K562 (cell line): ENCODE measurements around the gene RASSF7. TPM values are rescaled to one million over a fixed set of nuclear protein-coding genes. Genes with fewer than 3 reads are reported as not detected.
A peak's percentile ranks its signal among the peaks of the same experiment; 100 is the strongest.

Source experiments
- BCL6 ChIP-seq: fragments of 250-450 bp; sonication (Bioruptor Pico); IDR thresholded peaks from 2 replicates; pipeline ENCODE4 v1.4.0; 2020
- FOXP4 ChIP-seq: sonication (generic); formaldehyde crosslinking; IDR thresholded peaks from 2 replicates; pipeline ENCODE4 v1.8.0; 2022; ENCODE audit warnings: mild to moderate bottlenecking, missing genetic modification reagents, borderline replicate concordance
- MGA ChIP-seq: fragments of 450-650 bp; IDR thresholded peaks from 2 replicates; pipeline ENCODE4 v1.6.1; 2016; ENCODE audit warnings: mild to moderate bottlenecking, moderate library complexity
- PATZ1 ChIP-seq: fragments of 250-450 bp; sonication (Bioruptor Pico); IDR thresholded peaks from 2 replicates; pipeline ENCODE4 v1.5.0; 2020; ENCODE audit warnings: mild to moderate bottlenecking, borderline replicate concordance
- PTTG1 ChIP-seq: fragments of 450-650 bp; IDR thresholded peaks from 2 replicates; pipeline ENCODE4 v1.6.1; 2016; ENCODE audit warnings: low read depth, mild to moderate bottlenecking, missing genetic modification characterization, missing compliant biosample characterization
- RAD51 ChIP-seq: fragments of 450-650 bp; IDR thresholded peaks from 2 replicates; pipeline ENCODE4 v1.7.1; 2016; ENCODE audit warnings: low read depth, mild to moderate bottlenecking, borderline replicate concordance
- ZNF24 ChIP-seq: fragments of 450-650 bp; IDR thresholded peaks from 2 replicates; pipeline ENCODE4 v1.6.1; 2016
- ZNF436 ChIP-seq: fragments of 250-450, 450-650 bp; sonication (Bioruptor Pico); formaldehyde crosslinking; IDR thresholded peaks from 2 replicates; pipeline ENCODE4 v1.7.0; 2020; ENCODE audit warnings: mild to moderate bottlenecking
- ZNF740 ChIP-seq, 3 experiments: fragments of 200-800 bp in 1 of 3; sonication (Bioruptor generic) in 1 of 3; sonication (generic) in 1 of 3; formaldehyde crosslinking in 1 of 3; IDR thresholded peaks; 2 replicates each; pipeline versions ENCODE4 v1.6.1 to v1.8.0; 2016 to 2022; ENCODE audit warnings: mild to moderate bottlenecking in 2 of 3, missing compliant biosample characterization in 2 of 3, missing genetic modification characterization in 2 of 3, missing genetic modification reagents in 1 of 3
- polyA plus RNA-seq, 8 experiments: library from polyadenylated mRNA; depleted of rRNA in 4 of 8; stranded (reverse) in 5 of 8; unstranded in 3 of 8; fragments of >200 nt; fragmentation: Nextera tagmentation in 2 of 8; fragmentation: Illumina TruSeq in 1 of 8; extraction: Ambion mirVana in 2 of 8; extraction: Trizol in 1 of 8; gene quantifications; 2 replicates each; pipeline versions ENCODE4 v1.2.1 to v1.2.3, GENCODE V29; 2011 to 2014; ENCODE audit warnings: inconsistent platforms in 1 of 8, missing spikeins in 1 of 8
- total RNA-seq, 7 experiments: library from RNA; depleted of rRNA in 6 of 7; stranded (reverse); fragments of >200 nt in 6 of 7; fragmentation: Illumina TruSeq in 2 of 7; extraction: Trizol in 2 of 7; gene quantifications; 2 replicates each; pipeline versions ENCODE4 v1.2.1 to v1.2.3, GENCODE V29; 2011 to 2021; ENCODE audit warnings: low replicate concordance in 1 of 7

The RASSF7 gene
- total and polyA plus RNA-seq, 9 of the 15 experiments (the other 6 are each of a cell fraction or from before 2014, with no cell fraction given): 0.41 to 45.2 (median 18.6) TPM

- TF ChIP-seq MGA (no peak), PATZ1 (CRISPR knock-in tag) (no peak), FOXP4 (CRISPR knock-in tag) (no peak), ZNF740 (CRISPR knock-in tag; IDR thresholded peaks at IDR 0.05) (no peak), ZNF740 (tag; IDR thresholded peaks at IDR 0.05) (no peak), ZNF24 (0 out of 2 replicates have a peak, but pooled peaks have one; percentile 60), RAD51 (no peak), ZNF436 (CRISPR knock-in tag) (no peak), PTTG1 (tag) (no peak), BCL6 (CRISPR knock-in tag) (no peak)
Observed at GRCh38 chr11:575996-576768, 15.4 kb downstream of the RASSF7 start, which contains the start of gene PHRF1 (continued).
